Activated CD8-positive, alpha-beta memory T cell treated with anti-CD3 and anti-CD28 coated beads, Interleukin-2, amount 50 U/mL, for 1 hour (primary cell): ENCODE measurements around the gene IDH1.
"Not testable (repeated sequence)": the region's sequence is repeated elsewhere in the genome, so short reads cannot be mapped to it uniquely, and the experiment has no call there.

Experiments used
- DNase-seq: peaks from one replicate; pipeline ENCODE4 v3.0.0-alpha.2; 2020; ENCODE audit errors: extremely low read depth

Gene IDH1

DNA sequence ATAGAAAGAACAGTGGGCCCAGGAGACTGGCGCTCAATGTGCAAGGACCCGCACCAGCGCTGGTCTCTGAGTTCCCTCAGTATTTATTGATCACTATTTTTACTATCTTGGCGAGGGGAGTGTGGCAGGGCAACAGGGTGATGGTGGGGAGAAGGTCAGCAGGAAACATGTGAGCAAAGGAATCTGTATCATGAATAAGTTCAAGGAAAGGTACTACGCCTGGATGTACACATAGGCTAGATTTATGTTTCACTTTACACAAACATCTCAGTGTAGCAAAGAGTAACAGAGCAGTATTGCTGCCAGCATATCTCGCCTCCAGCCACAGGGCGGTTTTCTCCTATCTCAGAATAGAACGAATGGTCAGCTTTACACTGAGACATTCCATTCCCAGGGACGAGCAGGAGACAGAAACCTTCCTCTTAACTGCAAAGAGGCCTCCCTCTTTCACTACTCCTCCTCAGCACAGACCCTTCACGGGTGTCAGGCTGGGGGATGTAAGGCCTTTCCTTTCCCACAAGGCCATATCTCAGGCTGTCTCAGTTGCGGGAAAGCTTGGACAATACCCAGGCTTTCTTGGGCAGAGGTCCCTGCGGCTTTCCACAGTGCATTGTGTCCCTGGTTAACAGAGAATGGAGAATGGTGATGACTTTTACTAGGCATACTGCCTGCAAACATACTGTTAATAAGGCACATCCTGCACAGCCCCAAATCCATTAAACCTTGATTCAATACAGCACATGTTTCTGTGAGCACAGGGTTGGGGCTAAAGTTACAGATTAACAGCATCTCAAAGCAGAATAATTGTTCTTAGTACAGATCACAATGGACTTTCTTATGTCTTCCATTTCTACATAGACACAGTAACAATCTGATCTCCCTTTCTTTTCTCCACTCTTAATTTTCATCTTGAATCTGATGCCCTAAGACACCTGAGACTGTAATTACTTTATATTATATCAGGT is 2.3 kb upstream of the IDH1 start:
- not testable (repeated sequence) for DNase-seq

- DNase-seq: no peak
Observed at GRCh38 chr2:208256192-208256782, 1.4 kb upstream of the IDH1 start.

DNA sequence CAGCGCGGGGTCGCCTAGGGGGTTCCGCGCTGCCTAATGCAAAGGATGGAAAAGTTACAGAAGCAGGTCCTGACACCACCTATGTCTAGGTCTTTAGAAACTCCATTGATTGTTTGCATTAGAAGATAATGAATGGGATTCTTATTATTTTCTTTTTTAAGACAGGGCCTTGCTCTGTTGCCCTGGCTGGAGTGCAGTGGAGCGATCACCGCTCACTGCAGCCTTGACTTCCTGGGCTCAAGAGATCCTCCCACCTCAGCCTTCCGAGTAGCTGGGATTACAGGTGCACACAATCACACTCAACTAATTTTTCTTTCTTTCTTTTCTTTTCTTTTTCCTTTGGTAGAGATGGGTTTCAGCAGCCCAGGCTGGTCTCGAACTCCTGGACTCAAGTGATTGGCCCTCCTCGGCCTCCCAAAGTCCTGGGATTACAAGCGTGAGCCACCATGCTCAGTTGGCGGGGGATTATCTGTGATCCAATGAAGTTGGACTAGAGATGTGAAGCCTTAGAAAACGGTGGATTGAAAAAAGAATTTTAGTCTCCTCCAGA is 761 bp upstream of the IDH1 start:
- no peak for DNase-seq

DNA sequence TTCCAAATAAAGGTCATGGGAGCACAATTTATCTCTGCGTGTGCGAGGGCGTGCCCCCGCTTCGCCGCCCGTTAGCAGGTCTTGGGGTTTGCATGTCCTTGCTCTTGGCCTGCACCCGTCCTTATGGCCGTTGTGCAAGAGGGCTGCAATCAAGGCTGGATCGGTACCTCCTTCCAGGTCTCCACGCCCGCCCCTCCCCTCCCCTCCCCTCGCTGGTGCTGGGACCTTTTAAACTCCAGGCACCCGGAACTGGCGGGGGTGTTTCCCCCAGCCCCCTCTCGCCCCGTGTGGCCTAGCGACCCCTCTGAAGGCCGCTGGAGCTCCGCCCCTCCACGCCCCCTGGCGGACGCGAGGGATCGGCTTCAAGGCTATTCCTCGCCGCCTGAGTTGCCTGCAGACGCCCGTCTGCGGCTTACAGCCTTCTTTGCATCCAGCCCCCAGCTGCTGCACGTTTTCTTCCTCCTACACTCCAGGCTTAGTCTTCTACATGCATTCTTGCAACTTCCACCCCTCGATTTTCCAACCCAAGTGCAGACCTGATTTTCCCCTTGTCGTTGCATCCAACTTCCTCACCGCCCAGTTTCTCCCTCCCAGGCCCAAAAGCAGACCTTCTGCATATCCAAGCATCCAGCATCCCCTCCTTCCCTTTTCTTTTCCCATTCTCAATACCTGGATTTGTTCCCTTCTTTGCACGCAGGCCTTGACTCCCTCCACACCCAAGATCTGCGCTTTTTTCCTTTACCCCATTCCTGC is 577 bp downstream of the IDH1 start:
- no peak for DNase-seq

GRCh38 chr2:208253600-208254117 is 1.2 kb downstream of the IDH1 start:
- DNase-seq: no peak

DNA sequence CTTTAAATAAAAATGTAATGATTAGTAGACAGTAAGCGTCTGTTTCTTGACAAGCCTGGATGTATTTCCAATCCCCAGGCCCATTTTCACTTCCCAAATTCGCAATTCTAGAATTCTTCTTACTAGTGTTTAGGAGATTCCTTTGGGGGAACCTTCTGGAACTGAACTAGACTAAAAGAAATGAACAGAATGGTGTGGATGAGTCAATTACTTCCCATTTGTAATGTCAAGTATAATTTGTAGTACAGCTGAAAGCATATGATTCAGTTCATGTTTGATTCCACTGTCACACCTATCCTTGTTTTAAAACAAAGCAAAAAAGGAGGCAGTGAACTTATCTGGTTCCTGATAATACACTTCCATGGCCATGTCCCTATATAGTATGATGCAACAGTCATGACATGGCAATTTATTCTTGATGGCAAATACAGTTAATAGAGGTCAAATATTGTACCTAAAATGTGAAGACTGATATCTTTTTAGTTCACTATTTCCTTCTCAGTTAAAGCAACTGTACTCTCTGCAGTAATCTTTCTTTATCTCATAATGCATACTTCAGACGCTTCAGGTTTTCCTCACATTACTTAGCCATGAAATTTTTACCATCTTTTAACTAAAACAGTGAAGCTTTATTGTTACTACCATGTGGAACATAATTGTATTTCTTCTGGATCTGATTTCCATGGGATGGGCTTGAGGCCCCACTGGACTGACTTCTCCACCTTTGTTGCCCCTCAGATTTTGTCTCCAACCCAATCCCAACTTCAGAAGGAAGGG is 2.0 kb downstream of the IDH1 start:
- DNase-seq: no peak

- DNase-seq: no peak
Observed at GRCh38 chr2:208251098-208251497, 3.8 kb downstream of the IDH1 start.

- DNase-seq: no peak
Observed at GRCh38 chr2:208250388-208250787, 4.5 kb downstream of the IDH1 start.

GRCh38 chr2:208249296-208249695 is 5.6 kb downstream of the IDH1 start:
- no peak for DNase-seq

GRCh38 chr2:208248601-208249000 is 6.3 kb downstream of the IDH1 start:
- DNase-seq: no peak

- no peak for DNase-seq
Observed at GRCh38 chr2:208245746-208246145, 9.1 kb downstream of the IDH1 start.

DNA sequence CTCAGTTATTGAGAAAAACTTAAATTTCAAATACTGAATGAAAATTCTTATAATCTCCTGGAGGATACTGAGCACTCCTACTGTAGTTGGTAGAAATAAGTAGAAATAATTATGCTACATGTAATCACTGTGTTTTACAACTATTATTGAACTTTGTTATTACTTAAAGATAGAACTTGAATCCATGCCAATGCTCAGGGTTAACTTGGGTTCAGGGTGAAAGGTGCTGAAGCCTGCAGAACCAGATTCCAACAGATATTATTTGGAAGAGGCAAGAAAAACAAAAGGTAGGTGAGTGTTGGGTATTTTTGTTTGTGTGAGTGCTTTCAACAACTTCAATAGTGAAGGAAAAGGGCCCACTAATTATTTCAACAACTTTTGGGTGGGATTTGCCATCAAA is 10.4 kb downstream of the IDH1 start:
- DNase-seq: no peak

DNA sequence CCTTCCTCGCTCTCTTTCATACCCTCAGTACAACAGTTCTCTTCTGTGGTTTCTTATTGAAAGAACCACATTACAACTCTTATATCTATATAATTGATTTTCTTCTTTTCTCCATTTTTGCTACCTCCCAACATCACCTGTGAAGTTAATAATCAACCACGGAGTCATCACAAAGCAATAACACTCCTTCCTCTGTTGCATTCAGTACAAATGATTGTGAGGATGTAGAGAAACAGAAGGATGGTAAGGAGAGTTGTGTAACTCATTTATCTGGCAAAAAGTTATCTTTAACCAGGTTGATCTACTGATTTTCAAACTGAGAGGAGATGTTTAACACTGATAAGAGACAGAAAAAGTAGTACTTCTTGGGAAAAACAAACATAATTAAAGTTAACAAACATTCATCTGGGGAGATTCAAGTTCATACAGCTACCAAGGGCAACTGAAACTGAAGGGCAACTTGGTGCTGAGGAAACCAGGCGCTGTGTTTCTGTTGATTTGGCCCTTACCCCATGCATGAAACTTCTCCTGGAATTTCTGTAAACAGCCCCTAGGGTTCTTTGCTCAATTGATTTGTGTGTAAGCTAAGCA is 14.2 kb downstream of the IDH1 start:
- DNase-seq: no peak

- DNase-seq: no peak
Observed at GRCh38 chr2:208239770-208240493, 14.9 kb downstream of the IDH1 start.

DNA sequence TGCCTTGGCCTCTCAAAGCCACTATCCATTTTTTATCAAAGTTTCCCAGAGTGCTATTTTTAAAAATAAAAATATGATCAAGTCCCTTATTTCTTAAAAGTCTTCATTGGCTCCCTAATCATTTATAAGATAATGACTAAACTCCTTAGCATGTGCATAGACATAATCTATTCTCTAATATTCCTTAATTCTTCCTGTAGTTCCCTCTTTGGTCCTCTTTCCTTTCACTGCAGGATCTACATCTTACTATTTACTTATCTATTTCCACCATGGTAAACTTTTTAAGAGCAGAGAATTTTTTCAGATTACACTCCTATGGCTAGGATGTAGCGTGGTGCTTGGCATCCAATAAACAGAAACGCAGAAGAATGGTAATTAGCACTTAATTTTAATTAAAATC is 19.0 kb downstream of the IDH1 start:
- DNase-seq: no peak

DNA sequence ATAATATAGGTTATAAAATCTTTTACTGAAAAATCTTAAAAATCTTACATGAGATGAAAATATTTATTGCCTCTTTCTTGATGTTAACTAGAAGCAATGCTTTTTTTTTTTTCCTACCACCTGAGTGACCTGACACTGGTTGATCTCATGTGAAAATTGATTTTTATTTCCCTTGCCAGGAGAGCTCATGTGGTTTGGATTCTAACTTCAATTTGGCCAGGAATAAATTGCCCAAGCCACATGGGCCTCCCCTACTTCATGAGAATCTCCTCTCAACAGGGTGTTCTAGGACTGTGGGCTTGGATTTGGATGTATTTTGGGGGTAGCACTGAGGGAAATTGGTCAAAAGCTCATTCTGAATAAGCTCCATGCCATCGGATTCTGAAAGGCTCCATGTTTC is 20.1 kb downstream of the IDH1 start:
- DNase-seq: no peak

- no peak for DNase-seq
Observed at GRCh38 chr2:208228476-208228875, 26.4 kb downstream of the IDH1 start.

DNA sequence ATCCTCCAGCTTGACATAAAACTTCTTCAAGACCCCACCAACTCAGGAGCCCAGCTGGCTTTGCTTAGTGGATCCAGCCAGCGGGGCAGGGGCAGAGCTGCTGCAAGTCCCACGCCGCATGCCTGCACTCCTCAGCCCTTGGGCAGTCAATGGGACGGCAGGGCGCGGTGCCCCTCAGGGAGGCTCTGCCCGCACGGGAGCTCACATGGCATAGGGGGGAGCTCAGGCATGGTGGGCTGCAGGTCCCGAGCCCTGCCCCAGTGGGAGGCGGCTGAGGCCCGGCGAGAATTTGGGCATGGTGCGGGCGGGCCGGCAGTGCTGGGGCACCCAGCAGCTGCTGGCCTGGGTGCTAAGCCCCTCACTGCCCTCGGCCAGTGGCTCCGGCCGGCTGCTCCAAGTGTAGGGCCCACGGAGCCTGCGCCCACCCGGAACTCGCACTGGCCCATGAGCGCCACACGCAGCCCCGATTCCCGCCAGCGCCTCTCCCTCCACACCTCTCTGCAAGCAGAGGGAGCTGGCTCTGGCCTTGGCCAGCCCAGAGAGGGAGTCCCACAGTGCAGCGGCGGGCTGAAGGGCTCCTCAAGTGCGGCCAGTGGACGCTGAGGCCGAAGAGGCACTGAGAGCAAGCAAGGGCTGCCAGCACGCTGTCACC is 27.2 kb downstream of the IDH1 start:
- no peak for DNase-seq

GRCh38 chr2:208224802-208225201 is 30.1 kb downstream of the IDH1 start:
- no peak for DNase-seq

DNA sequence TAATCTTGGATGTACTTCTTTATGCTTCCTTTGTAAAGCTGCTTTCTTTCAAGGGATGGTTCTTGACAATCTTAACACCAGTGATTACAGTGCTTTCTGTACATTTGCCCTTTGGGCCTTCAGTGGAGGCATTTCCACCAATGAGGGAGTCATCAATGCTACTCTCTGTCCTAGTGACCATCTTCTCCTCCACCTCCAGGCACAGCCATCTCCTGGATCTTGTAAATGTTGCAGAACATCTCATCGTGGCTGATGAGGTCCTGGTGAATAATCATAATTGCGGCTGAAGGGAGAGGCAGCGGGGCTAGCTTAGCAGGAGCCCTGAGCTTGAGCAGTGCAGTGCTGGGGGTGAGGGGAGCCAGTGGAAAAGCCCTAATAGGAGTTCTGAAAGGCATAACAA is 32.5 kb downstream of the IDH1 start:
- no peak for DNase-seq
